Skeletal muscle tissue (tissue), 4 donors: ENCODE results near the gene TECTA. TPM values are rescaled to one million over a fixed set of nuclear protein-coding genes. Genes with fewer than 3 reads are reported as not detected.

ENCODE experiments used
- H3K27ac ChIP-seq: one replicate; pipeline ENCODE4 v1.7.0; 2013; ENCODE audit warnings: mild to moderate bottlenecking, low read depth, low read length, inconsistent platforms
- H3K27me3 ChIP-seq, 3 donors: one replicate each; pipeline ENCODE4 v1.7.0; 2013; ENCODE audit warnings: low read length in 3 of 3; ENCODE audit not compliant: control insufficient read depth in 3 of 3, insufficient read depth in 3 of 3
- H3K36me3 ChIP-seq, 3 donors: one replicate each; pipeline ENCODE4 v1.7.0; 2013; ENCODE audit warnings: low read length in 3 of 3; ENCODE audit not compliant: control insufficient read depth in 3 of 3, insufficient read depth in 3 of 3
- H3K4me1 ChIP-seq, 3 donors: one replicate each; pipeline ENCODE4 v1.7.0; 2013; ENCODE audit warnings: low read length in 3 of 3, mild to moderate bottlenecking in 3 of 3; ENCODE audit not compliant: control insufficient read depth in 3 of 3, insufficient read depth in 3 of 3
- H3K4me3 ChIP-seq, 3 donors: one replicate each; pipeline ENCODE4 v1.7.0; 2013; ENCODE audit warnings: low read length in 3 of 3
- H3K9ac ChIP-seq, 3 donors: one replicate each; pipeline ENCODE4 v1.7.0; 2013; ENCODE audit warnings: low read length in 3 of 3, mild to moderate bottlenecking in 3 of 3, moderate library complexity in 2 of 3, low read depth in 1 of 3
- H3K9me3 ChIP-seq, 3 donors: one replicate each; pipeline ENCODE4 v1.7.0; 2013; ENCODE audit warnings: low read length in 3 of 3; ENCODE audit not compliant: control insufficient read depth in 3 of 3
- total RNA-seq: library from RNA; depleted of rRNA; stranded (reverse); fragments of >200 nt; gene quantifications from one replicate; pipeline ENCODE4 v1.2.3, GENCODE V29; 2014
- donor health status: Osteomylitis.

TECTA gene
- total RNA-seq, 1 donor from 2014 or later = 1.0 TPM

DNA sequence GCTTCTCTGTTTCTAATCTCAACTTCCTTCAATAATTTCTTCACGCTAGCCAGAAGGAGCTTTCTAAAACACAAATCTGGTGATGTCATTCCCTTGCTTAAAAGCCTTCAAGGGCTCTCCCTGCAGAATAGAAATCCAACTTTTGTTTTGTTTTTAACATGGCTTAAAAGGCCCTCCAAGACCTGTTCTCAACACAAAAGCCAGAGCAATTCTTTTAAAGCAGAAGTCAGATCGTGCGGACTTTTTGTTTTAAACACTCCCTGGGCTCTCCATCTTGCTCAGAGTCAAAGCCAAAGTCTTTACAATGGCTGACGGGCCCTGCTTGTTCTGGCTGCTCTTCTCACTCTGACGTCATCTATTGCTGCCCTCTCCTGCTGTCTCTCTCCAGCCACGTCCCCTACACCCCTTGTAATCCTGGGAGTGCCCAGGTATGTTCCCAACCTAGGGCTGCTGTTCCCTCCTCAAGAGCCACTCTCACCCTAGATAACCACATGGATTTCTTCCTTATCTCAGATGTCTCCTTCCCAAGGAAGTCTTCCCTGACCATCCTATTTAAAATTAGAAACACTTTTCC lies 22.5 kb downstream of the TECTA start:
- no peak overlapping the region for H3K27ac ChIP-seq
- H3K27me3 ChIP-seq = no peaks in the 10 kb centered on the region
- H3K4me1 ChIP-seq = no peaks in the 10 kb centered on the region
- no peaks in the 10 kb centered on the region for H3K9me3 ChIP-seq
- H3K4me3 ChIP-seq = no peak overlapping the region
- H3K9ac ChIP-seq = no peak overlapping the region
- H3K36me3 ChIP-seq = peaks cover 0 to 6% (median 0%) of the 10 kb centered on the region in 3 donors

DNA sequence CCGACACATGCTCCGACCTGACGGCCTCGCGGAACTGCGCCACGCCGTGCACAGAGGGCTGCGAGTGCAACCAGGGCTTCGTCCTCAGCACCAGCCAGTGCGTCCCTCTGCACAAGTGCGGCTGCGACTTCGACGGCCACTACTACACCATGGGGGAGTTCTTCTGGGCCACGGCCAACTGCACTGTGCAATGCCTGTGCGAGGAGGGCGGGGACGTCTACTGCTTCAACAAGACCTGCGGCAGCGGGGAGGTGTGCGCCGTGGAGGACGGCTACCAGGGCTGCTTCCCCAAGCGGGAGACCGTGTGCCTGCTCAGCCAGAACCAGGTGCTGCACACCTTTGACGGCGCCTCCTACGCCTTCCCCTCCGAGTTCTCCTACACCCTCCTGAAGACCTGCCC lies 26.8 kb downstream of the TECTA start:
- Histone ChIP-seq H3K4me1 (no peaks in the 10 kb centered on the region), H3K27ac (no peak overlapping the region), H3K4me3 (no peak overlapping the region), H3K36me3 (peaks cover 0 to 8% (median 0%) of the 10 kb centered on the region in 3 donors), H3K9me3 (no peaks in the 10 kb centered on the region), H3K27me3 (no peaks in the 10 kb centered on the region), H3K9ac (no peak overlapping the region)

DNA sequence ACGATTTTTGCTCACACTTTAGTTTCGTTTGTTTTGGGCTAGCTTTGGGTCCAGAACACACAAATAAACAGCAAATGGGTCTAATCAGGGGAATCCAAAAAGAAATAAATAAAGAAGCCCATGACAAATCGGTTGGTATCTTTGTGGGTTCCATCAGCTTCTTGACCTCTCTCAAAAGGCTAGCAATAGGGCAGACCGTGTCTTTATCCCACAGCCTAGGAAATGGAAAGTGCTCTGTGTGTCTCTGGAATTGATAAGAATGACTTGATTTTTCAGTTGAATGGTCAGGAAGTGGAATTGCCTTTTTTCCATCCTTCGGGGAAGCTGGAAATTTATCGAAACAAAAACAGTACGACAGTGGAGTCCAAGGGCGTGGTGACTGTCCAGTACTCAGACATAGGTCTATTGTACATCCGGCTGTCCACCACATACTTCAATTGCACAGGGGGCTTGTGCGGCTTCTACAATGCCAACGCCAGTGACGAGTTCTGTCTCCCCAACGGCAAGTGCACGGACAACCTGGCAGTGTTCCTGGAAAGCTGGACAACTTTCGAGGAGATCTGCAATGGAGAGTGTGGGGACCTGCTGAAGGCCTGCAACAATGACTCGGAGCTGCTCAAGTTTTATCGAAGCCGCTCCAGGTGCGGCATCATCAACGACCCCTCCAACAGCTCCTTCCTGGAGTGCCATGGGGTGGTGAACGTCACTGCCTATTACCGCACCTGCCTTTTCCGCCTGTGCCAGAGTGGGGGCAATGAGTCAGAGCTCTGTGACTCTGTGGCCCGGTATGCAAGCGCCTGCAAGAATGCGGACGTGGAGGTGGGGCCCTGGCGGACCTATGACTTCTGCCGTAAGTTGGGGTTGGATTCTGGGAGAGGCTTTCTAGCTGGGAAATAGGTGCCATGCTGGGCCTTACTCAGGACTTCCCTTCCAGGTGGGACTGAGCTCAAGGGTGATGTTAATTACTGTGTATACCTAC lies 28.6 kb downstream of the TECTA start:
- Histone ChIP-seq H3K27ac (no peak overlapping the region), H3K9me3 (no peaks in the 10 kb centered on the region), H3K27me3 (no peaks in the 10 kb centered on the region), H3K9ac (no peak overlapping the region), H3K36me3 (peaks cover 0 to 8% (median 0%) of the 10 kb centered on the region in 3 donors), H3K4me3 (no peak overlapping the region), H3K4me1 (peaks cover 1 to 3% (median 2%) of the 10 kb centered on the region in 3 donors)

DNA sequence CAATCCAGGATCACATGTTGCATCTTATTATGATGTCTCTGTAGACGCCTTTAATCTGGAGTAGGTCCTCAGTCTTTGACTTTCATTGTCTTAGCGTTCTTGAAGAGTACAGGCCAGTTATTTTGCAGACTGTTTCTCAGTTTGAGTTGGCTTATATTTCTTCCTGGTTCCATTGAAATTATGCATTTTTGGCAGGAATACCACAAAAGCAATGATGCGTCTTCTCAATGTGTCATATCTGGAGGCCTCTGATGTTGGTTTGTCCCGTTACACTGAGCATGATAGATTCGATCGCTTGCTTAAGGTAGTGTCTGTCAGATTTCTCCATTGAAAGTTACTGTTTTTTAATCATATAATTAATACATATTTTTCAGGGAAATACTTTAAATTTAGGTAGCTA lies 30.6 kb downstream of the TECTA start:
- Histone ChIP-seq H3K36me3 (peaks cover 0 to 5% (median 0%) of the 10 kb centered on the region in 3 donors), H3K9me3 (no peaks in the 10 kb centered on the region), H3K27me3 (no peaks in the 10 kb centered on the region), H3K4me1 (peaks cover 5 to 6% (median 5%) of the 10 kb centered on the region in 3 donors), H3K27ac (no peak overlapping the region), H3K4me3 (no peak overlapping the region), H3K9ac (no peak overlapping the region)

DNA sequence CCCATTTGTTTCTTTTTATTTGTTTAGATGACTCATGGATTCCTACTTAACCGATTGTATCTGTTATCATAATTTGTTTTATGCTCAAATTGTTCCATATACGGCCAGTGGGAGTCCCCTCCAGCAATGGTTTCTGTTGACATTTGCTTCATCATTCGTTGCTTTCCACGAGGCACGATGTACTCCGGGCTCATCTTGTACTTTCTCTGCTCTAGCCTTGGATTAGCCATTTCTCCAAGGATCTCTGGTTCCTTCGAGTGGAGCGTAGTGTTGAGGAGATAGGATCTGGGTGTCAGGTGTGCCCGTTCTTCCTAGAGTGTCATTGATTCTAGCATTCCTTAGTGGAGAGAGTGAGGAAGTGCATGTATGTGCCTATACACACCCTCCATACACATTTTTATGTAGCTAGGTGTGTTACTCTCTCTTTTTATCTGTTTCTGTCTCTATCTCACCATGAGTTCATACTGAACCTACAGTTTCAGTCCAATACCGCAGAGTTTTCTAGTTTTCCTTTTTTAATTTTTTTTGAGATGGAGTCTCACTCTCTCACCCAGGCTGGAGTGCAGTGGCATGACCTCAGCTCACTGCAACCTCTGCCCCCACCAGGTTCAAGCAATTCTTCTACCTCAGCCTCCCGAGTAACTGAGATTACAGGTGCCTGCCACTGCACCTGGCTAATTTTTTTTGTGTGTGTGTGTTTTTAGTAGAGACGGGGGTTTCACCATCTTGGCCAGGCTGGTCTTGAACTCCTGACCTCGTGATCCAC lies 31.4 kb downstream of the TECTA start:
- no peaks in the 10 kb centered on the region for H3K9me3 ChIP-seq
- no peak overlapping the region for H3K27ac ChIP-seq
- H3K9ac ChIP-seq = no peak overlapping the region
- no peaks in the 10 kb centered on the region for H3K27me3 ChIP-seq
- peaks cover 5 to 6% (median 5%) of the 10 kb centered on the region in 3 donors for H3K4me1 ChIP-seq
- H3K36me3 ChIP-seq = peaks cover 0 to 10% (median 3%) of the 10 kb centered on the region in 3 donors
- H3K4me3 ChIP-seq = no peak overlapping the region

DNA sequence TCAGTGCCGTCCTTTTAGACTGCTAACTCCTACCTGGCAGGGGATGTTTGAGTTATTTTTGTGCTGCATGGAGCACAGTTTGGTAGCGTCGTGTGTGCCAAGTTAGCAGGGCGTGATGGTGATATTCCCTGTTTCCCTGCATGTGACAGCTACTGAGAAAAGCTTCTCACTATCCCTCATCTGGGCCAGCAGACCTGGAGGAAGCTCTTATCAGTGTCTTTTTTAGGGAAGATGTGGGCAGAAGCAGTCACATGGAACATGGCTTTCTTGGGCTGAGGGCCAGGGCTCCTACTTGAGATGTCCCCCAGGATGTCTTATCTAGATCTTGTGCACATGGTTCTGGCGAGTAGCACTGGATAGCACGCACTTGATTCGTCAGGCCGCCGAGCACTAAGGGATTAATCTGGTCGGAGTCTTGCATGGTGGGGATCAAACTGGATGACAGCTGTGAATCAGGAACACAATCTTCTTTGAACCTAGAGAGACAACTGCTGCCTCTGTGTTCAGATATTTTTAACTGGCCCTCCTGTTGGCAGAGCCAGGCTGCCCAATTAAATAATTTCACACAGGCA lies 33.8 kb downstream of the TECTA start:
- Histone ChIP-seq H3K9ac (no peak overlapping the region), H3K27ac (no peak overlapping the region), H3K9me3 (no peaks in the 10 kb centered on the region), H3K4me3 (no peak overlapping the region), H3K4me1 (peaks cover 5 to 6% (median 5%) of the 10 kb centered on the region in 3 donors), H3K27me3 (no peaks in the 10 kb centered on the region), H3K36me3 (peaks cover 0 to 10% (median 3%) of the 10 kb centered on the region in 3 donors)

DNA sequence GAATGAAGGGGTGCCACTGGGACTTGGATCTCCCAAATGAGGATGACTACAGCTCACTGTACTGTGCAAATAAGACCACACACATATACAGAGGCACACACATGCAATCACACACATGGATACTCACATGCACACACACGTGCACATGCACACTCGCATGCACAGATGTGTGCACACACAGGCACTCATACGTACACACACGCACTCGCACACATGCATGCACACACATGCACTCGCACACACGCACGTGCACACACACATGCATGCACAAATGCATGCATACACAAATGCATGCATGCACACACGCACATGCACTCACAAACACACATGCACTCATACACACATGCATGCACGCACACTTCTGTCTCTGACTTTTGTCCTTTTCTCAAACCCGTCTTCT lies 36.0 kb downstream of the TECTA start:
- Histone ChIP-seq H3K36me3 (peaks cover 0 to 14% (median 3%) of the 10 kb centered on the region in 3 donors), H3K9me3 (no peaks in the 10 kb centered on the region), H3K4me3 (no peak overlapping the region), H3K27me3 (no peaks in the 10 kb centered on the region), H3K27ac (no peak overlapping the region), H3K9ac (no peak overlapping the region), H3K4me1 (peaks cover 5 to 6% (median 5%) of the 10 kb centered on the region in 3 donors)

DNA sequence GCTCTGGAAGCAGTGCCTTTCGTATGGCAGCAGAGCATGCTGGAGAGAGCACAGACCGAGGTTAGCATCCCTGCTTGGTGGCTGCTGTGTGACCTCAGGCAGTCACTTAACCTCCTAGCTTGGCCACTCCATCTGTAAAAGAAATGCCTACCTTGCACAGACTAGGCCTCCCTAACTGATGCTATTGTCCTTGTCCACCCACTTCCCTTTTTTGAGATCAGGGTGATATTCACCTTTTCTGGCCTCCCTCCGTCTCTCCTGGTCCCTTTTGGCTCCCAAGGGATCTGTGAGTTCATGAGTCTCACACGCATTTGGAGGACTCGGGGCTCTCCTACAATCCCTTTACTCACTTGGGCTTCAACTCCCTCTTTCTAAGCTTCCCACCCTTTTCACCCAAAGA lies 37.2 kb downstream of the TECTA start:
- H3K36me3 ChIP-seq = peaks cover 0 to 14% (median 3%) of the 10 kb centered on the region in 3 donors

DNA sequence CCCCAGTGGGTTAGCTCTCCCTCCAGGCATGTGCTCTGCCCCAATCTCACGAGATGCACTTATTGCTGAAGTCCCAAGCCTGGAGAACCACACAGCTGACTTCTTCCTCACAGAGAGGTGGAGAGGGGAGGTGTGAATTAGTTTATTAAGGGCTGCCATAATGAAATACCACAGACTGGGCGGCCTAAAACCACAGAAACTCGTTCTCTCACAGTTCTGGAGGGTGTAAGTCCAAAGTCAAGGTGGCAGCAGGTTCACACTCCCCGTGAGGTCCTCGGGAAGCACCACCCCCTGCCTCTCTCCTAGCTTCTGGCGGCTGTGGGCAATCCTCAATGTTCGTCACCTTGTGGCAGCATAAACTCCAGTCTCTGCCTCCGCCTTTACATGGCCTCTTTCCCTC lies 39.3 kb downstream of the TECTA start:
- Histone ChIP-seq H3K36me3 (peaks cover 0 to 14% (median 3%) of the 10 kb centered on the region in 3 donors), H3K9me3 (no peaks in the 10 kb centered on the region), H3K27ac (no peak overlapping the region), H3K27me3 (no peaks in the 10 kb centered on the region), H3K9ac (no peak overlapping the region), H3K4me3 (no peak overlapping the region), H3K4me1 (no peaks in the 10 kb centered on the region)

More for the DNA sequence above, 37.2 kb downstream of the TECTA start:
- H3K27ac ChIP-seq = no peak overlapping the region
- no peaks in the 10 kb centered on the region for H3K9me3 ChIP-seq
- no peaks in the 10 kb centered on the region for H3K27me3 ChIP-seq
- peaks cover 5 to 6% (median 5%) of the 10 kb centered on the region in 3 donors for H3K4me1 ChIP-seq
- H3K4me3 ChIP-seq = no peak overlapping the region
- H3K9ac ChIP-seq = no peak overlapping the region
